PFSK-1 (cell line): ENCODE data around the gene G0S2.

Experiments
- POLR2AphosphoS5 ChIP-seq: IDR thresholded peaks from 2 replicates; pipeline ENCODE4 v1.6.1; 2012; ENCODE audit warnings: low read depth, mild to moderate bottlenecking, control low read depth, low read length, moderate library complexity
- SIN3A ChIP-seq: IDR thresholded peaks from 2 replicates; pipeline ENCODE4 v1.6.1; 2012; ENCODE audit warnings: mild to moderate bottlenecking, low read length, moderate library complexity, borderline replicate concordance; ENCODE audit not compliant: insufficient read depth
- TAF1 ChIP-seq: IDR thresholded peaks from 2 replicates; pipeline ENCODE4 v1.6.1; 2012; ENCODE audit warnings: low read length, control low read depth, borderline replicate concordance; ENCODE audit not compliant: insufficient read depth
- TF ChIP-seq, protein P1 (sequence below), 2 experiments: IDR thresholded peaks; 2 replicates each; pipeline versions ENCODE4 v1.6.1 to v1.8.0; 2011 to 2012; ENCODE audit warnings: low read depth in 2 of 2, low read length in 2 of 2, control low read depth in 1 of 2, inconsistent platforms in 1 of 2, mild to moderate bottlenecking in 1 of 2, moderate library complexity in 1 of 2; ENCODE audit not compliant: insufficient read depth in 1 of 2

DNA sequence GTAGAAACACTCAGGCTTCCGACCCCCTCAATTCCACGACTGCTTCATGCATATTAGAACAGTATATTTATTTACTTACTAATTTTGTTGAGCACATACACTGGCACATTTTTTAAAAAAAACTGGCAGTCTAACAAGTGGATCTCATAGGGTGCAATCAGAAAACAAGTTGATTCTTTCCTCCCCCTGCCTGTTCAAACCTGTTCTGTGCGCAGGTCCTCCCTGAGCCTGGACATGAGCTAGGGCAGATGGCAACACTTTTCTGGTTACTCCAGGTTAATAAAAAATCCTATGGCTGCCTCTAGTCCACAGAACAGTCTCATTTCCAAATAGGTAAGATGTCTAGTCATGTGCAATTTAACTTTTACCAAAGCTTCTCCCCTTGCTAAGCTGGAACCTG is 48.1 kb downstream of the G0S2 start:
- TF ChIP-seq, protein P1, sequence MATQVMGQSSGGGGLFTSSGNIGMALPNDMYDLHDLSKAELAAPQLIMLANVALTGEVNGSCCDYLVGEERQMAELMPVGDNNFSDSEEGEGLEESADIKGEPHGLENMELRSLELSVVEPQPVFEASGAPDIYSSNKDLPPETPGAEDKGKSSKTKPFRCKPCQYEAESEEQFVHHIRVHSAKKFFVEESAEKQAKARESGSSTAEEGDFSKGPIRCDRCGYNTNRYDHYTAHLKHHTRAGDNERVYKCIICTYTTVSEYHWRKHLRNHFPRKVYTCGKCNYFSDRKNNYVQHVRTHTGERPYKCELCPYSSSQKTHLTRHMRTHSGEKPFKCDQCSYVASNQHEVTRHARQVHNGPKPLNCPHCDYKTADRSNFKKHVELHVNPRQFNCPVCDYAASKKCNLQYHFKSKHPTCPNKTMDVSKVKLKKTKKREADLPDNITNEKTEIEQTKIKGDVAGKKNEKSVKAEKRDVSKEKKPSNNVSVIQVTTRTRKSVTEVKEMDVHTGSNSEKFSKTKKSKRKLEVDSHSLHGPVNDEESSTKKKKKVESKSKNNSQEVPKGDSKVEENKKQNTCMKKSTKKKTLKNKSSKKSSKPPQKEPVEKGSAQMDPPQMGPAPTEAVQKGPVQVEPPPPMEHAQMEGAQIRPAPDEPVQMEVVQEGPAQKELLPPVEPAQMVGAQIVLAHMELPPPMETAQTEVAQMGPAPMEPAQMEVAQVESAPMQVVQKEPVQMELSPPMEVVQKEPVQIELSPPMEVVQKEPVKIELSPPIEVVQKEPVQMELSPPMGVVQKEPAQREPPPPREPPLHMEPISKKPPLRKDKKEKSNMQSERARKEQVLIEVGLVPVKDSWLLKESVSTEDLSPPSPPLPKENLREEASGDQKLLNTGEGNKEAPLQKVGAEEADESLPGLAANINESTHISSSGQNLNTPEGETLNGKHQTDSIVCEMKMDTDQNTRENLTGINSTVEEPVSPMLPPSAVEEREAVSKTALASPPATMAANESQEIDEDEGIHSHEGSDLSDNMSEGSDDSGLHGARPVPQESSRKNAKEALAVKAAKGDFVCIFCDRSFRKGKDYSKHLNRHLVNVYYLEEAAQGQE (IDR thresholded peaks at IDR 0.05; ENCODE audit: insufficient read depth in 1 of 2, low read depth in 2 of 2, low read length in 2 of 2), result no peak
- no peak for TF ChIP-seq SIN3A
- TF ChIP-seq TAF1, result no peak
- no peak for TF ChIP-seq POLR2AphosphoS5
